GM23338 (cell line): ENCODE data around the gene HMGCS1. TPM values are rescaled to one million over a fixed set of nuclear protein-coding genes. Genes with fewer than 3 reads are reported as not detected.

ENCODE experiments used
- CREB1 ChIP-seq: fragments of 250-450 bp; sonication (Bioruptor Pico); IDR thresholded peaks from 2 replicates; pipeline ENCODE4 v1.5.0; 2020; ENCODE audit warnings: low read depth, mild to moderate bottlenecking, moderate library complexity
- EZH2 ChIP-seq: fragments of 200-600 bp; sonication (generic); IDR thresholded peaks from one replicate; pipeline ENCODE4 v1.8.0; 2017; ENCODE audit warnings: antibody characterized with exemption, mild to moderate bottlenecking, low read depth; ENCODE audit not compliant: unreplicated experiment
- EZH2phosphoT487 ChIP-seq: fragments of 200-600 bp; sonication (generic); IDR thresholded peaks from one replicate; pipeline ENCODE4 v1.8.1; 2018; ENCODE audit warnings: antibody characterized with exemption; ENCODE audit not compliant: unreplicated experiment
- NANOG ChIP-seq: IDR thresholded peaks from 2 replicates; pipeline ENCODE4 v1.6.1; 2016; ENCODE audit warnings: antibody characterized with exemption, borderline replicate concordance
- STAT1 ChIP-seq: IDR thresholded peaks from one replicate; pipeline ENCODE4 v1.6.1; 2016; ENCODE audit warnings: antibody characterized with exemption; ENCODE audit not compliant: unreplicated experiment
- ZNF114 ChIP-seq: fragments of 250-450 bp; sonication (Bioruptor Pico); IDR thresholded peaks from 2 replicates; pipeline ENCODE4 v1.5.0; 2020; ENCODE audit warnings: mild to moderate bottlenecking, moderate library complexity
- ZNF331 ChIP-seq: fragments of 250-450 bp; sonication (Bioruptor Pico); IDR thresholded peaks from 2 replicates; pipeline ENCODE4 v1.5.0; 2020; ENCODE audit warnings: low read depth, mild to moderate bottlenecking, moderate library complexity
- polyA plus RNA-seq: library from polyadenylated mRNA; unstranded; fragments of >200 nt; fragmentation: Nextera tagmentation; extraction: Ambion mirVana; gene quantifications from 2 replicates; pipeline ENCODE4 v1.2.1, GENCODE V29; 2016
- total RNA-seq: library from RNA; depleted of rRNA; stranded (reverse); fragments of >200 nt; shearing (Covaris generic); gene quantifications from 2 replicates; pipeline ENCODE4 v1.2.3, GENCODE V29; 2014
- TF ChIP-seq, protein P1 (sequence below): fragments of 250-450 bp; sonication (Bioruptor Pico); IDR thresholded peaks from 2 replicates; pipeline ENCODE4 v1.5.0; 2020; ENCODE audit warnings: mild to moderate bottlenecking, moderate library complexity
- TF ChIP-seq, protein P2 (sequence below), 2 experiments: fragments of 200-600 bp in 1 of 2; sonication (generic) in 1 of 2; conservative IDR thresholded peaks; 2 replicates each; pipeline versions ENCODE4 v1.5.1 to v1.6.1; 2016 to 2017; ENCODE audit warnings: antibody characterized with exemption in 2 of 2, low read depth in 2 of 2, mild to moderate bottlenecking in 2 of 2, moderate library complexity in 1 of 2
- TF ChIP-seq, protein P3 (sequence below): IDR thresholded peaks from 2 replicates; pipeline ENCODE4 v1.6.1; 2016; ENCODE audit warnings: antibody characterized with exemption

The HMGCS1 gene
- total and polyA plus RNA-seq, 2 experiments from 2014 or later = 172 to 278 TPM

DNA sequence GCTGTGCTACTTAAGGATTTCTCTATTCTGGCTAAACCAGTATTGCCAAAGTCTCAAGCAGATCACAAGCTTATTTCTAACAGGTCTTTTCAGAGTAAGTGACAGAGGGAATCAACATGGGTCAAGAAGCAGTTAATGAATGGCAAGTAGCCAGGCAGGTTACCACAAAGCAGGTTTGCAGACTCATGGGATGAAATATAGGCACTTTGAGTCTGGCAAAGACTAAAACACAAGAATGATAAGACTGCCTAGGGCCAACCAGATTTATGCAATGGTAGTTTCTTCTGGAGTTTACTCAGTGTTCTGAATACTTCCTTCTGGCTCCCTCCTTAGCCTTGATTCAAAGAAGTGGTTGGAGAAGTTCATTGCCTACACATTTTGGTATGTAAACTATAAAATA is 3.6 kb downstream of the HMGCS1 start (continued):
- TF ChIP-seq, protein P1, sequence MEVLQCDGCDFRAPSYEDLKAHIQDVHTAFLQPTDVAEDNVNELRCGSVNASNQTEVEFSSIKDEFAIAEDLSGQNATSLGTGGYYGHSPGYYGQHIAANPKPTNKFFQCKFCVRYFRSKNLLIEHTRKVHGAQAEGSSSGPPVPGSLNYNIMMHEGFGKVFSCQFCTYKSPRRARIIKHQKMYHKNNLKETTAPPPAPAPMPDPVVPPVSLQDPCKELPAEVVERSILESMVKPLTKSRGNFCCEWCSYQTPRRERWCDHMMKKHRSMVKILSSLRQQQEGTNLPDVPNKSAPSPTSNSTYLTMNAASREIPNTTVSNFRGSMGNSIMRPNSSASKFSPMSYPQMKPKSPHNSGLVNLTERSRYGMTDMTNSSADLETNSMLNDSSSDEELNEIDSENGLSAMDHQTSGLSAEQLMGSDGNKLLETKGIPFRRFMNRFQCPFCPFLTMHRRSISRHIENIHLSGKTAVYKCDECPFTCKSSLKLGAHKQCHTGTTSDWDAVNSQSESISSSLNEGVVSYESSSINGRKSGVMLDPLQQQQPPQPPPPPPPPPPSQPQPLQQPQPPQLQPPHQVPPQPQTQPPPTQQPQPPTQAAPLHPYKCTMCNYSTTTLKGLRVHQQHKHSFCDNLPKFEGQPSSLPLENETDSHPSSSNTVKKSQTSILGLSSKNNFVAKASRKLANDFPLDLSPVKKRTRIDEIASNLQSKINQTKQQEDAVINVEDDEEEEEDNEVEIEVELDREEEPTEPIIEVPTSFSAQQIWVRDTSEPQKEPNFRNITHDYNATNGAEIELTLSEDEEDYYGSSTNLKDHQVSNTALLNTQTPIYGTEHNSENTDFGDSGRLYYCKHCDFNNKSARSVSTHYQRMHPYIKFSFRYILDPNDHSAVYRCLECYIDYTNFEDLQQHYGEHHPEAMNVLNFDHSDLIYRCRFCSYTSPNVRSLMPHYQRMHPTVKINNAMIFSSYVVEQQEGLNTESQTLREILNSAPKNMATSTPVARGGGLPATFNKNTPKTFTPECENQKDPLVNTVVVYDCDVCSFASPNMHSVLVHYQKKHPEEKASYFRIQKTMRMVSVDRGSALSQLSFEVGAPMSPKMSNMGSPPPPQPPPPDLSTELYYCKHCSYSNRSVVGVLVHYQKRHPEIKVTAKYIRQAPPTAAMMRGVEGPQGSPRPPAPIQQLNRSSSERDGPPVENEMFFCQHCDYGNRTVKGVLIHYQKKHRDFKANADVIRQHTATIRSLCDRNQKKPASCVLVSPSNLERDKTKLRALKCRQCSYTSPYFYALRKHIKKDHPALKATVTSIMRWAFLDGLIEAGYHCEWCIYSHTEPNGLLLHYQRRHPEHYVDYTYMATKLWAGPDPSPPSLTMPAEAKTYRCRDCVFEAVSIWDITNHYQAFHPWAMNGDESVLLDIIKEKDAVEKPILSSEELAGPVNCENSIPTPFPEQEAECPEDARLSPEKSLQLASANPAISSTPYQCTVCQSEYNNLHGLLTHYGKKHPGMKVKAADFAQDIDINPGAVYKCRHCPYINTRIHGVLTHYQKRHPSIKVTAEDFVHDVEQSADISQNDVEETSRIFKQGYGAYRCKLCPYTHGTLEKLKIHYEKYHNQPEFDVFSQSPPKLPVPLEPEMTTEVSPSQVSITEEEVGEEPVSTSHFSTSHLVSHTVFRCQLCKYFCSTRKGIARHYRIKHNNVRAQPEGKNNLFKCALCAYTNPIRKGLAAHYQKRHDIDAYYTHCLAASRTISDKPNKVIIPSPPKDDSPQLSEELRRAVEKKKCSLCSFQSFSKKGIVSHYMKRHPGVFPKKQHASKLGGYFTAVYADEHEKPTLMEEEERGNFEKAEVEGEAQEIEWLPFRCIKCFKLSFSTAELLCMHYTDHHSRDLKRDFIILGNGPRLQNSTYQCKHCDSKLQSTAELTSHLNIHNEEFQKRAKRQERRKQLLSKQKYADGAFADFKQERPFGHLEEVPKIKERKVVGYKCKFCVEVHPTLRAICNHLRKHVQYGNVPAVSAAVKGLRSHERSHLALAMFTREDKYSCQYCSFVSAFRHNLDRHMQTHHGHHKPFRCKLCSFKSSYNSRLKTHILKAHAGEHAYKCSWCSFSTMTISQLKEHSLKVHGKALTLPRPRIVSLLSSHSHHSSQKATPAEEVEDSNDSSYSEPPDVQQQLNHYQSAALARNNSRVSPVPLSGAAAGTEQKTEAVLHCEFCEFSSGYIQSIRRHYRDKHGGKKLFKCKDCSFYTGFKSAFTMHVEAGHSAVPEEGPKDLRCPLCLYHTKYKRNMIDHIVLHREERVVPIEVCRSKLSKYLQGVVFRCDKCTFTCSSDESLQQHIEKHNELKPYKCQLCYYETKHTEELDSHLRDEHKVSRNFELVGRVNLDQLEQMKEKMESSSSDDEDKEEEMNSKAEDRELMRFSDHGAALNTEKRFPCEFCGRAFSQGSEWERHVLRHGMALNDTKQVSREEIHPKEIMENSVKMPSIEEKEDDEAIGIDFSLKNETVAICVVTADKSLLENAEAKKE (CRISPR knock-in tag) = no peak
- no peak for TF ChIP-seq CREB1
- TF ChIP-seq, protein P2, sequence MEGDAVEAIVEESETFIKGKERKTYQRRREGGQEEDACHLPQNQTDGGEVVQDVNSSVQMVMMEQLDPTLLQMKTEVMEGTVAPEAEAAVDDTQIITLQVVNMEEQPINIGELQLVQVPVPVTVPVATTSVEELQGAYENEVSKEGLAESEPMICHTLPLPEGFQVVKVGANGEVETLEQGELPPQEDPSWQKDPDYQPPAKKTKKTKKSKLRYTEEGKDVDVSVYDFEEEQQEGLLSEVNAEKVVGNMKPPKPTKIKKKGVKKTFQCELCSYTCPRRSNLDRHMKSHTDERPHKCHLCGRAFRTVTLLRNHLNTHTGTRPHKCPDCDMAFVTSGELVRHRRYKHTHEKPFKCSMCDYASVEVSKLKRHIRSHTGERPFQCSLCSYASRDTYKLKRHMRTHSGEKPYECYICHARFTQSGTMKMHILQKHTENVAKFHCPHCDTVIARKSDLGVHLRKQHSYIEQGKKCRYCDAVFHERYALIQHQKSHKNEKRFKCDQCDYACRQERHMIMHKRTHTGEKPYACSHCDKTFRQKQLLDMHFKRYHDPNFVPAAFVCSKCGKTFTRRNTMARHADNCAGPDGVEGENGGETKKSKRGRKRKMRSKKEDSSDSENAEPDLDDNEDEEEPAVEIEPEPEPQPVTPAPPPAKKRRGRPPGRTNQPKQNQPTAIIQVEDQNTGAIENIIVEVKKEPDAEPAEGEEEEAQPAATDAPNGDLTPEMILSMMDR (conservative IDR thresholded peaks at IDR 0.05; ENCODE audit: low read depth in 2 of 2) = no peak
- no peak for TF ChIP-seq EZH2phosphoT487
- TF ChIP-seq ZNF331 (CRISPR knock-in tag) = no peak
- no peak for TF ChIP-seq ZNF114
- TF ChIP-seq STAT1 = no peak
- no peak for TF ChIP-seq NANOG
- TF ChIP-seq, protein P3, sequence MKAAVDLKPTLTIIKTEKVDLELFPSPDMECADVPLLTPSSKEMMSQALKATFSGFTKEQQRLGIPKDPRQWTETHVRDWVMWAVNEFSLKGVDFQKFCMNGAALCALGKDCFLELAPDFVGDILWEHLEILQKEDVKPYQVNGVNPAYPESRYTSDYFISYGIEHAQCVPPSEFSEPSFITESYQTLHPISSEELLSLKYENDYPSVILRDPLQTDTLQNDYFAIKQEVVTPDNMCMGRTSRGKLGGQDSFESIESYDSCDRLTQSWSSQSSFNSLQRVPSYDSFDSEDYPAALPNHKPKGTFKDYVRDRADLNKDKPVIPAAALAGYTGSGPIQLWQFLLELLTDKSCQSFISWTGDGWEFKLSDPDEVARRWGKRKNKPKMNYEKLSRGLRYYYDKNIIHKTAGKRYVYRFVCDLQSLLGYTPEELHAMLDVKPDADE = no peak
- TF ChIP-seq EZH2 = no peak
